K562 (cell line): ENCODE results near the gene AQP2. TPM values are rescaled to one million over a fixed set of nuclear protein-coding genes. Genes with fewer than 3 reads are reported as not detected.

Experiments
- ATAC-seq: fragments of 200-7000 bp; cut with Tn5 transposase; 3 replicates; pipeline ENCODE4 v1.9.1; 2020; ENCODE audit warnings: moderate library complexity
- BruUV-seq: library from RNA; stranded (reverse); fragments of 400-500 nt; replicated peaks from 2 replicates; lab custom pipeline; 2021; lab: Mats Ljungman, UMichigan
- CTCF ChIA-PET: fragments of 300-600 bp; formaldehyde crosslinking; extraction: SDS; loops from one replicate; lab custom pipeline; 2021; ENCODE audit warnings: low intra/inter-chr PET ratio; lab: Yijun Ruan, JAX
- POLR2A ChIA-PET: fragments of 300-600, 350-650 bp; sonication (Branson Sonifier 250); formaldehyde crosslinking; extraction: SDS; loops from one replicate; lab custom pipeline; 2021; ENCODE audit warnings: antibody characterized with exemption, inconsistent platforms; lab: Yijun Ruan, JAX
- DNase-seq, 4 experiments: peaks; one replicate each; pipeline versions ENCODE4 v3.0.0 to v3.0.0-alpha.2; 2011 to 2018; ENCODE audit warnings: low spot score in 3 of 4, mixed read lengths in 3 of 4; ENCODE audit errors: extremely low read depth in 1 of 4
- FAIRE-seq: peaks from 2 replicates; lab custom pipeline; 2011; peaks lifted over from hg19 to GRCh38; lab: Jason Lieb, UNC
- H2AFZ ChIP-seq: 2 replicates; pipeline ENCODE4 v1.6.0; 2011; ENCODE audit warnings: low read depth, low read length, control low read depth, inconsistent platforms
- H3K27ac ChIP-seq: fragments of 200-600 bp; 3 replicates; pipeline ENCODE4 v1.8.0; 2011; ENCODE audit warnings: low read depth, mild to moderate bottlenecking, control low read depth, inconsistent platforms, low read length, moderate library complexity, mixed read lengths; ENCODE audit errors: extremely low read depth
- H3K27me3 ChIP-seq, 2 experiments: fragments of 300-600 bp in 1 of 2; 2 replicates in 1 of 2; 3 replicates in 1 of 2; pipeline versions ENCODE4 v1.6.0 to v1.8.0; 2011; ENCODE audit warnings: inconsistent platforms in 2 of 2, low read length in 2 of 2, mild to moderate bottlenecking in 1 of 2, mixed read lengths in 1 of 2, moderate library complexity in 1 of 2; ENCODE audit not compliant: control insufficient read depth in 2 of 2, insufficient read depth in 2 of 2
- H3K36me3 ChIP-seq: fragments of 300-600 bp; 3 replicates; pipeline ENCODE4 v1.8.0; 2011; ENCODE audit warnings: mild to moderate bottlenecking, low read length, inconsistent platforms; ENCODE audit not compliant: control insufficient read depth, insufficient read depth
- H3K4me1 ChIP-seq, 2 experiments: fragments of 200-600 bp in 1 of 2; replicated peaks in 1 of 2; 2 replicates in 1 of 2; 3 replicates in 1 of 2; pipeline versions ENCODE4 v1.5.1 to v1.8.0; 2011; ENCODE audit warnings: inconsistent platforms in 2 of 2, low read length in 2 of 2, mild to moderate bottlenecking in 1 of 2, mixed read lengths in 1 of 2, moderate library complexity in 1 of 2; ENCODE audit not compliant: control insufficient read depth in 2 of 2, insufficient read depth in 2 of 2
- H3K4me2 ChIP-seq: 2 replicates; pipeline ENCODE4 v1.6.1; 2011; ENCODE audit warnings: low read length, control low read depth, inconsistent platforms, mixed read lengths; ENCODE audit not compliant: insufficient read depth
- H3K4me3 ChIP-seq: fragments of 200-600 bp; sonication (generic), shearing (Covaris generic); 2 replicates; pipeline ENCODE4 v1.5.1; 2016; ENCODE audit warnings: control low read depth, inconsistent platforms
- H3K79me2 ChIP-seq: fragments of 200-600 bp; 3 replicates; pipeline ENCODE4 v1.8.0; 2011; ENCODE audit warnings: low read length, inconsistent platforms; ENCODE audit not compliant: control insufficient read depth, insufficient read depth
- H3K9ac ChIP-seq, 2 experiments: 2 replicates each; pipeline versions ENCODE4 v1.6.0 to v1.6.1; 2011; ENCODE audit warnings: low read depth in 2 of 2, low read length in 2 of 2, control low read depth in 1 of 2, inconsistent platforms in 1 of 2, mild to moderate bottlenecking in 1 of 2, mixed read lengths in 1 of 2; ENCODE audit not compliant: insufficient read depth in 1 of 2
- H3K9me1 ChIP-seq: one replicate; pipeline ENCODE4 v1.6.0; 2011; ENCODE audit warnings: inconsistent platforms, mild to moderate bottlenecking, low read length, moderate library complexity; ENCODE audit not compliant: control insufficient read depth, insufficient read depth
- H3K9me3 ChIP-seq: replicated peaks from 2 replicates; pipeline ENCODE4 v1.5.1; 2011; ENCODE audit warnings: low read depth, low read length, inconsistent platforms; ENCODE audit not compliant: control insufficient read depth, insufficient read depth
- H4K20me1 ChIP-seq: replicated peaks from 2 replicates; pipeline ENCODE4 v1.6.1; 2011; ENCODE audit warnings: low read length, inconsistent platforms, mixed read lengths; ENCODE audit not compliant: control insufficient read depth, insufficient read depth
- CTCF ChIP-seq, 3 experiments: IDR thresholded peaks in 2 of 3; conservative IDR thresholded peaks in 1 of 3; 2 replicates each; pipeline ENCODE4 v1.5.1; 2011 to 2012; ENCODE audit warnings: low read length in 3 of 3, mild to moderate bottlenecking in 3 of 3, control low read depth in 2 of 3, improper control_type of control experiment in 1 of 3, inconsistent platforms in 1 of 3, low read depth in 1 of 3, mixed read lengths in 1 of 3, moderate library complexity in 1 of 3; ENCODE audit not compliant: insufficient read depth in 2 of 3
- NFATC3 ChIP-seq: fragments of 450-650 bp; IDR thresholded peaks from 2 replicates; pipeline ENCODE4 v1.6.1; 2017; ENCODE audit warnings: mild to moderate bottlenecking
- WGBS: fragments of 100-300 bp; shearing (Covaris generic); methylation state at CpG from one replicate; pipeline ENCODE4 v1.1.6; 2016; ENCODE audit warnings: low coverage, mixed read lengths; ENCODE audit not compliant: insufficient coverage; ENCODE audit errors: missing lambda C conversion rate; 5-methylcytosine and 5-hydroxymethylcytosine counted together
- in situ Hi-C: fragments of 300-500 bp; cut with MboI; formaldehyde crosslinking; loops from 4 replicates; pipeline ENCODE4 v1.15.0; 2018; ENCODE audit warnings: inconsistent platforms, mixed read lengths
- intact Hi-C: fragments of 100-400 bp; cut with micrococcal nuclease; formaldehyde crosslinking; loops from 2 replicates; pipeline ENCODE4 v1.14.2; 2022
- polyA plus RNA-seq, 8 experiments: library from polyadenylated mRNA; depleted of rRNA in 4 of 8; stranded (reverse) in 5 of 8; unstranded in 3 of 8; fragments of >200 nt; fragmentation: Nextera tagmentation in 2 of 8; fragmentation: Illumina TruSeq in 1 of 8; extraction: Ambion mirVana in 2 of 8; extraction: Trizol in 1 of 8; gene quantifications; 2 replicates each; pipeline versions ENCODE4 v1.2.1 to v1.2.3, GENCODE V29; 2011 to 2014; ENCODE audit warnings: inconsistent platforms in 1 of 8, missing spikeins in 1 of 8
- total RNA-seq, 7 experiments: library from RNA; depleted of rRNA in 6 of 7; stranded (reverse); fragments of >200 nt in 6 of 7; fragmentation: Illumina TruSeq in 2 of 7; extraction: Trizol in 2 of 7; gene quantifications; 2 replicates each; pipeline versions ENCODE4 v1.2.1 to v1.2.3, GENCODE V29; 2011 to 2021; ENCODE audit warnings: low replicate concordance in 1 of 7
- TF ChIP-seq, protein P1 (sequence below): fragments of 450-650 bp; IDR thresholded peaks from one replicate; pipeline ENCODE4 v1.6.1; 2018; ENCODE audit warnings: mild to moderate bottlenecking, moderate library complexity; ENCODE audit not compliant: partially characterized antibody

Gene AQP2
- total and polyA plus RNA-seq, 9 of the 15 experiments (the other 6 are each of a cell fraction or from before 2014, with no cell fraction given): not detected

- FAIRE-seq (no peak), ATAC-seq (no peak), DNase-seq (no peak)
- TF ChIP-seq CTCF (IDR thresholded peaks at IDR 0.05 in 2 of 3, conservative IDR thresholded peaks at IDR 0.05 in 1 of 3; ENCODE audit: insufficient read depth in 2 of 3, low read depth in 1 of 3, low read length in 3 of 3) (no peak), NFATC3 (no peak)
- TF ChIP-seq, protein P1, sequence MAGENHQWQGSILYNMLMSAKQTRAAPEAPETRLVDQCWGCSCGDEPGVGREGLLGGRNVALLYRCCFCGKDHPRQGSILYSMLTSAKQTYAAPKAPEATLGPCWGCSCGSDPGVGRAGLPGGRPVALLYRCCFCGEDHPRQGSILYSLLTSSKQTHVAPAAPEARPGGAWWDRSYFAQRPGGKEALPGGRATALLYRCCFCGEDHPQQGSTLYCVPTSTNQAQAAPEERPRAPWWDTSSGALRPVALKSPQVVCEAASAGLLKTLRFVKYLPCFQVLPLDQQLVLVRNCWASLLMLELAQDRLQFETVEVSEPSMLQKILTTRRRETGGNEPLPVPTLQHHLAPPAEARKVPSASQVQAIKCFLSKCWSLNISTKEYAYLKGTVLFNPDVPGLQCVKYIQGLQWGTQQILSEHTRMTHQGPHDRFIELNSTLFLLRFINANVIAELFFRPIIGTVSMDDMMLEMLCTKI: no peak
- no peaks in the 10 kb centered on the region for H3K27me3 ChIP-seq
- no TSS peak for BruUV-seq
- in situ Hi-C loops: no loop called here
- H4K20me1 ChIP-seq: 0 out of 2 replicates have a peak, but pooled peaks cover 3% of the 10 kb centered on the region
- no peak overlapping the region for H3K4me2 ChIP-seq
- no peak overlapping the region for H3K9ac ChIP-seq
- H3K4me1 ChIP-seq: no peaks in the 10 kb centered on the region
- POLR2A ChIA-PET: interaction anchor here (0.7 to 1.4 kb wide), 3 partner anchors 11 to 29 kb away, joined by 3 to 7 read pairs (median 4); no protein-coding TSS in a partner anchor
- intact Hi-C loops: no loop called here
- H3K36me3 ChIP-seq: peaks cover 86% of the 10 kb centered on the region
- peaks cover 16% of the 10 kb centered on the region; the same call in 2 of the 3 replicates for H3K79me2 ChIP-seq
- CTCF ChIA-PET: no interaction called here
- H3K9me3 ChIP-seq: no peaks in the 10 kb centered on the region
- 96% methylated on average over 2 of the region's 2 CpGs for WGBS
- no peak overlapping the region for H3K4me3 ChIP-seq
- H2AFZ ChIP-seq: no peak overlapping the region
- H3K27ac ChIP-seq: no peak overlapping the region
- no peaks in the 10 kb centered on the region for H3K9me1 ChIP-seq
Measured at GRCh38 chr12:50003595-50003994, 53.1 kb downstream of the AQP2 start.
